ENCODE measurements around the gene ATP2A2. TPM values are rescaled to one million over a fixed set of nuclear protein-coding genes. Genes with fewer than 3 reads are reported as not detected.

The ATP2A2 gene
- total and polyA plus RNA-seq, 2 donors (not counting 1 experiment from before 2014, with no cell fraction given) = 35.3 to 68.2 TPM

DNA sequence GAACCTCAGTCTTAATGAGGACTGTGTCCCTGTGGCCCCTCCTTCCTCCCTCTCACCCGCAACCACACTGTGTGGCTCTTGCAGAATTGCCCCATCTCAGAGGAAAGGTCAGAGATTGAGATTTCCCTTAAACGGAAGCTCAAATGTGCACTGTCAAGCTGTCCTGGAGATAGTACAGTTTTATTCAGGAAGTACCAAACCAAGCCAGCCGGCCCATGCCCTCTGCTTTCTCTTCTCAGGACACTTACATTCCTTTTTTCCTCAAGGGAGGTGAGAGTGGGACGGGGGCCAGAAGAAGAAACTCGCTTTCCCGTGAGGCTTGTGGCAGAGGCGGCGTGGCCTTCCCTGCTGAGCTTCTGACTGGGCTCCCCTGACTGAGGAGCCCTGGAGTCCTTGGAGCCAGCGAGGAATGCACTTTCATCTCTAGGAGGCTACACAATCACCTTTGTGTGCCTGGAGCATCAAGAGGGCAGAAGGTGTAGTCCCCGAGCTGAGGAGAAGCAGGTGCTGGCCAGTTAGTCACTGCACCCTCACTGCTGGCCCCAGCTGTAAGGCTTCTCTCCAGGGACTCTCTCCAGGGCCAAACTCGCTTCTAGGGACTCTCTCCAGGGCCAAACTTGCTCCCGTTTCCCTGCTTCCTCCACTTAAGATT lies 24.1 kb upstream of the ATP2A2 start:
- H3K27me3 Mint-ChIP-seq = peaks cover 3% of the 10 kb centered on the region
- no peak overlapping the region for H3K9ac ChIP-seq (ENCODE audit: low read length)
- no peak overlapping the region for H3K4me3 ChIP-seq (ENCODE audit: control extremely low read depth in 1 of 5, extremely low read depth in 1 of 5, insufficient read depth in 1 of 5, low read depth in 2 of 5, low read length in 4 of 5)
- H3K79me2 ChIP-seq (ENCODE audit: control insufficient read depth, insufficient read depth, low read length) = no peaks in the 10 kb centered on the region
- ChIA-PET POLR2A (no interaction called here), CTCF (no interaction called here)
- no peaks in the 10 kb centered on the region for H3K4me1 ChIP-seq (ENCODE audit: control insufficient read depth in 2 of 2, insufficient read depth in 2 of 2, low read length in 2 of 2)
- ATAC-seq (ENCODE audit: low read depth) (no peak), DNase-seq (no peak)
- TF ChIP-seq EZH2 (IDR thresholded peaks at IDR 0.05; ENCODE audit: borderline replicate concordance, insufficient read depth, low read depth, low read length, poor library complexity, severe bottlenecking) = no peak
- TF ChIP-seq, protein P1, sequence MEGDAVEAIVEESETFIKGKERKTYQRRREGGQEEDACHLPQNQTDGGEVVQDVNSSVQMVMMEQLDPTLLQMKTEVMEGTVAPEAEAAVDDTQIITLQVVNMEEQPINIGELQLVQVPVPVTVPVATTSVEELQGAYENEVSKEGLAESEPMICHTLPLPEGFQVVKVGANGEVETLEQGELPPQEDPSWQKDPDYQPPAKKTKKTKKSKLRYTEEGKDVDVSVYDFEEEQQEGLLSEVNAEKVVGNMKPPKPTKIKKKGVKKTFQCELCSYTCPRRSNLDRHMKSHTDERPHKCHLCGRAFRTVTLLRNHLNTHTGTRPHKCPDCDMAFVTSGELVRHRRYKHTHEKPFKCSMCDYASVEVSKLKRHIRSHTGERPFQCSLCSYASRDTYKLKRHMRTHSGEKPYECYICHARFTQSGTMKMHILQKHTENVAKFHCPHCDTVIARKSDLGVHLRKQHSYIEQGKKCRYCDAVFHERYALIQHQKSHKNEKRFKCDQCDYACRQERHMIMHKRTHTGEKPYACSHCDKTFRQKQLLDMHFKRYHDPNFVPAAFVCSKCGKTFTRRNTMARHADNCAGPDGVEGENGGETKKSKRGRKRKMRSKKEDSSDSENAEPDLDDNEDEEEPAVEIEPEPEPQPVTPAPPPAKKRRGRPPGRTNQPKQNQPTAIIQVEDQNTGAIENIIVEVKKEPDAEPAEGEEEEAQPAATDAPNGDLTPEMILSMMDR (IDR thresholded peaks at IDR 0.05) = no peak
- H3K4me3 Mint-ChIP-seq = no peak overlapping the region
- no peaks in the 10 kb centered on the region for H3K36me3 ChIP-seq (replicated peaks in 1 of 2; ENCODE audit: control extremely low read depth in 1 of 2, control insufficient read depth in 1 of 2, extremely low read depth in 1 of 2, insufficient read depth in 2 of 2, low read length in 1 of 2)
- no peaks in the 10 kb centered on the region for H3K9me3 Mint-ChIP-seq (ENCODE audit: insufficient read depth)
- no peaks in the 10 kb centered on the region for H3K4me1 Mint-ChIP-seq
- H3K27me3 ChIP-seq (replicated peaks in 1 of 4; ENCODE audit: control extremely low read depth in 1 of 4, control insufficient read depth in 3 of 4, insufficient read depth in 4 of 4, low read length in 3 of 4) = no peaks in the 10 kb centered on the region
- no peak overlapping the region for H3K4me2 ChIP-seq (replicated peaks; ENCODE audit: low read depth, low read length, poor library complexity, severe bottlenecking)
- intact Hi-C loops (cut with micrococcal nuclease) = no loop called here
- H4K20me1 ChIP-seq (ENCODE audit: control insufficient read depth, insufficient read depth, low read length, poor library complexity, severe bottlenecking) = no peaks in the 10 kb centered on the region
- 80% methylated on average over 9 of the region's 12 CpGs for WGBS (ENCODE audit: insufficient coverage)
- no peak overlapping the region for H3K27ac ChIP-seq (ENCODE audit: low read length in 2 of 2)
- H3K9me3 ChIP-seq (ENCODE audit: control extremely low read depth in 1 of 3, control insufficient read depth in 2 of 3, insufficient read depth in 1 of 3, low read length in 2 of 3) = no peaks in the 10 kb centered on the region
- H2AFZ ChIP-seq (ENCODE audit: insufficient read depth, low read depth, low read length, poor library complexity, severe bottlenecking) = no peak overlapping the region
- H3K27ac Mint-ChIP-seq = no peak overlapping the region

DNA sequence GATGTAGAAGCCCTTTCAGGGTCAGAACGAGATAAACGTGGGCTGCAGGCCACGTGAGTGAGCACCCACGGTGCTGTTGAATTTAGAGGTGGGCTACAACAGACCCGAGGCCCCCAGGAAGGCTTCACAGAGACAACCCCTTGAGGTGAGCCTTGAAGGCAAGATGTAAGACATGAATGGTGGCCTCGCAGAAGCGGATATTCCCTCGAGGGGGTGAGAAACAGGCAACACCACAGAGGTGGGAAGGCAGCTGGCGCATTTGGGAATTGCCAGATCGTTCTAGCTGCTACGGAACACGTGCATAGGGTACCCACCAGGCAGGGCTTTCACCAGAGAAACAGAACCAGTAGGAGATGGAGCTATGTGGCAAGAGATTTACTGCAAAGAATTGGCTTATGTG lies 22.6 kb upstream of the ATP2A2 start:
- Histone ChIP-seq H3K9me3 (ENCODE audit: control extremely low read depth in 1 of 3, control insufficient read depth in 2 of 3, insufficient read depth in 1 of 3, low read length in 2 of 3) (no peaks in the 10 kb centered on the region), H4K20me1 (ENCODE audit: control insufficient read depth, insufficient read depth, low read length, poor library complexity, severe bottlenecking) (no peaks in the 10 kb centered on the region), H3K79me2 (ENCODE audit: control insufficient read depth, insufficient read depth, low read length) (no peaks in the 10 kb centered on the region), H3K36me3 (replicated peaks in 1 of 2; ENCODE audit: control extremely low read depth in 1 of 2, control insufficient read depth in 1 of 2, extremely low read depth in 1 of 2, insufficient read depth in 2 of 2, low read length in 1 of 2) (no peaks in the 10 kb centered on the region), H3K4me3 (ENCODE audit: control extremely low read depth in 1 of 5, extremely low read depth in 1 of 5, insufficient read depth in 1 of 5, low read depth in 2 of 5, low read length in 4 of 5) (no peak overlapping the region), H3K27ac (ENCODE audit: low read length in 2 of 2) (no peak overlapping the region), H3K4me2 (replicated peaks; ENCODE audit: low read depth, low read length, poor library complexity, severe bottlenecking) (no peak overlapping the region), H2AFZ (ENCODE audit: insufficient read depth, low read depth, low read length, poor library complexity, severe bottlenecking) (no peak overlapping the region), H3K9ac (ENCODE audit: low read length) (no peak overlapping the region), H3K4me1 (ENCODE audit: control insufficient read depth in 2 of 2, insufficient read depth in 2 of 2, low read length in 2 of 2) (no peaks in the 10 kb centered on the region), H3K27me3 (replicated peaks in 1 of 4; ENCODE audit: control extremely low read depth in 1 of 4, control insufficient read depth in 3 of 4, insufficient read depth in 4 of 4, low read length in 3 of 4) (no peaks in the 10 kb centered on the region)
- intact Hi-C loops (cut with micrococcal nuclease) = no loop called here
- ATAC-seq (ENCODE audit: low read depth) (no peak), DNase-seq (no peak)
- TF ChIP-seq, protein P1 (IDR thresholded peaks at IDR 0.05) = no peak
- no peak for TF ChIP-seq EZH2 (IDR thresholded peaks at IDR 0.05; ENCODE audit: borderline replicate concordance, insufficient read depth, low read depth, low read length, poor library complexity, severe bottlenecking)
- Mint-ChIP-seq H3K27ac (no peak overlapping the region), H3K27me3 (peaks cover 6% of the 10 kb centered on the region), H3K4me1 (no peaks in the 10 kb centered on the region), H3K9me3 (ENCODE audit: insufficient read depth) (no peaks in the 10 kb centered on the region), H3K4me3 (no peak overlapping the region)
- POLR2A ChIA-PET = no interaction called here
- WGBS (ENCODE audit: insufficient coverage) = 95% methylated on average over 11 of the region's 12 CpGs
- CTCF ChIA-PET = no interaction called here

All from B cell (primary cell).